Panc1 (cell line): ENCODE data around the gene ZG16. TPM values are rescaled to one million over a fixed set of nuclear protein-coding genes. Genes with fewer than 3 reads are reported as not detected.

ENCODE experiments used
- ATAC-seq: fragments of 200-7000 bp; cut with Tn5 transposase; 2 replicates; pipeline ENCODE4 v1.9.1; 2020; ENCODE audit warnings: mild to moderate bottlenecking, moderate library complexity
- BruUV-seq: library from RNA; stranded (reverse); fragments of 400-500 nt; replicated peaks from 2 replicates; lab custom pipeline; 2021; lab: Mats Ljungman, UMichigan
- CTCF ChIA-PET: fragments of 300-600 bp; sonication (Branson Sonifier 250); formaldehyde crosslinking; loops from one replicate; lab custom pipeline; 2022; ENCODE audit warnings: antibody characterized with exemption; lab: Charles Lee
- POLR2A ChIA-PET: fragments of 300-600 bp; sonication (Branson Sonifier 250); formaldehyde crosslinking; loops from one replicate; lab custom pipeline; 2022; ENCODE audit warnings: antibody characterized with exemption; lab: Charles Lee
- DNase-seq: peaks from one replicate; pipeline ENCODE4 v3.0.0-alpha.2; 2010; ENCODE audit warnings: low read depth, low spot score
- H3K27ac ChIP-seq: 2 replicates; pipeline ENCODE4 v1.5.1; 2011; ENCODE audit warnings: mild to moderate bottlenecking, low read length, inconsistent platforms
- H3K27me3 ChIP-seq: fragments of 200-500 bp; sonication (Bioruptor generic); 2 replicates; pipeline ENCODE4 v1.6.0; 2014; ENCODE audit warnings: low read length, inconsistent platforms; ENCODE audit not compliant: control insufficient read depth, insufficient read depth
- H3K36me3 ChIP-seq: fragments of 200-500 bp; sonication (Bioruptor generic); 2 replicates; pipeline ENCODE4 v1.5.1; 2014; ENCODE audit warnings: inconsistent platforms, mild to moderate bottlenecking, low read length, moderate library complexity; ENCODE audit not compliant: control insufficient read depth, insufficient read depth
- H3K4me1 ChIP-seq: 2 replicates; pipeline ENCODE4 v1.5.1; 2011; ENCODE audit warnings: inconsistent platforms, mild to moderate bottlenecking, low read length, moderate library complexity; ENCODE audit not compliant: control insufficient read depth, insufficient read depth
- H3K4me3 ChIP-seq, 2 experiments: 2 replicates each; pipeline ENCODE4 v1.5.1; 2011 to 2012; ENCODE audit warnings: low read depth in 2 of 2, low read length in 2 of 2, mild to moderate bottlenecking in 2 of 2, inconsistent platforms in 1 of 2, moderate library complexity in 1 of 2
- H3K9me3 ChIP-seq: fragments of 200-500 bp; sonication (Bioruptor generic); 2 replicates; pipeline ENCODE4 v1.5.1; 2014; ENCODE audit warnings: low read depth, mild to moderate bottlenecking, inconsistent platforms, low read length, moderate library complexity; ENCODE audit not compliant: control insufficient read depth, insufficient read depth
- POLR2AphosphoS5 ChIP-seq: IDR thresholded peaks from 2 replicates; pipeline ENCODE4 v1.6.1; 2012; ENCODE audit warnings: mild to moderate bottlenecking, low read depth, low read length, moderate library complexity
- SIN3A ChIP-seq: IDR thresholded peaks from 2 replicates; pipeline ENCODE4 v1.6.1; 2012; ENCODE audit warnings: low read depth, mild to moderate bottlenecking, low read length, moderate library complexity, borderline replicate concordance; ENCODE audit not compliant: insufficient read depth
- TCF7L2 ChIP-seq: IDR thresholded peaks from 2 replicates; pipeline ENCODE4 v1.6.1; 2011; ENCODE audit warnings: mild to moderate bottlenecking, low read depth, low read length, inconsistent platforms
- in situ Hi-C: cut with HindIII; loops from 2 replicates; pipeline ENCODE4 v1.10.0; 2016; ENCODE audit warnings: low sequenced_read_pairs, low pct_unique_long_range_greater_than_20kb
- intact Hi-C: fragments of 100-400 bp; cut with micrococcal nuclease; formaldehyde crosslinking; loops from one replicate; pipeline ENCODE4 v1.10.0; 2022; ENCODE audit not compliant: unreplicated experiment
- total RNA-seq: library from RNA; stranded (reverse); gene quantifications from one replicate; pipeline ENCODE4 v1.2.1, GENCODE V29; 2021; ENCODE audit not compliant: unreplicated experiment
- TF ChIP-seq, protein P1 (sequence below): fragments of 450-650 bp; IDR thresholded peaks from 2 replicates; pipeline ENCODE4 v1.5.1; 2017; ENCODE audit warnings: mild to moderate bottlenecking
- TF ChIP-seq, protein P2 (sequence below), 2 experiments: IDR thresholded peaks; 2 replicates each; pipeline ENCODE4 v1.6.1; 2011 to 2012; ENCODE audit warnings: low read depth in 2 of 2, control low read depth in 1 of 2, low read length in 1 of 2, mild to moderate bottlenecking in 1 of 2, moderate library complexity in 1 of 2; ENCODE audit not compliant: insufficient read depth in 1 of 2

ZG16 gene
- total RNA-seq, 1 experiment from 2014 or later, result not detected

DNA sequence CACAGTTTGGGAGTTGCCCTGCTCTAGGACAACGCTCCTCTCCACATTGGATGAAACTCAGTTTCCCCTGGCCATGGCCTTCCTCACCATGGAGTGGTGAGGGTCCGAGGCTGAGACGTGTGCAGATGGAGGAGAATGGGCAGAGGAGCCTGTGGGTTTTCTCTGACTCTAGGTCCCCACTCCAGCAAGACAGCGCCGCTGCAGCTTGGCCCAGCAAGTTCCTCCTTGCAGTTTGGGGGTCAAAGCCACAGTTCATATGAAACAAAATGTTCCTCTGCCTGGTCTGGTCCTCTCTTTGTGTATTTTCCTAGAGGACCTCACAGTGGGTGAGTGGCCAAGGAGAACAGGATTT, 34.6 kb upstream of the ZG16 start:
- CTCF ChIA-PET, result interaction anchor here (0.7 kb wide), 1 partner anchor 11 kb away, joined by 10 read pairs; no protein-coding TSS in a partner anchor
- no peaks in the 10 kb centered on the region for H3K4me1 ChIP-seq
- in situ Hi-C loops (no loop called here), intact Hi-C loops (no loop called here)
- POLR2A ChIA-PET, result no interaction called here
- no peaks in the 10 kb centered on the region for H3K36me3 ChIP-seq
- H3K27ac ChIP-seq, result no peak overlapping the region
- BruUV-seq, result no TSS peak
- no peak for ATAC-seq
- no peaks in the 10 kb centered on the region for H3K9me3 ChIP-seq
- DNase-seq, result no peak
- H3K4me3 ChIP-seq, result no peak overlapping the region
- TF ChIP-seq, protein P1, sequence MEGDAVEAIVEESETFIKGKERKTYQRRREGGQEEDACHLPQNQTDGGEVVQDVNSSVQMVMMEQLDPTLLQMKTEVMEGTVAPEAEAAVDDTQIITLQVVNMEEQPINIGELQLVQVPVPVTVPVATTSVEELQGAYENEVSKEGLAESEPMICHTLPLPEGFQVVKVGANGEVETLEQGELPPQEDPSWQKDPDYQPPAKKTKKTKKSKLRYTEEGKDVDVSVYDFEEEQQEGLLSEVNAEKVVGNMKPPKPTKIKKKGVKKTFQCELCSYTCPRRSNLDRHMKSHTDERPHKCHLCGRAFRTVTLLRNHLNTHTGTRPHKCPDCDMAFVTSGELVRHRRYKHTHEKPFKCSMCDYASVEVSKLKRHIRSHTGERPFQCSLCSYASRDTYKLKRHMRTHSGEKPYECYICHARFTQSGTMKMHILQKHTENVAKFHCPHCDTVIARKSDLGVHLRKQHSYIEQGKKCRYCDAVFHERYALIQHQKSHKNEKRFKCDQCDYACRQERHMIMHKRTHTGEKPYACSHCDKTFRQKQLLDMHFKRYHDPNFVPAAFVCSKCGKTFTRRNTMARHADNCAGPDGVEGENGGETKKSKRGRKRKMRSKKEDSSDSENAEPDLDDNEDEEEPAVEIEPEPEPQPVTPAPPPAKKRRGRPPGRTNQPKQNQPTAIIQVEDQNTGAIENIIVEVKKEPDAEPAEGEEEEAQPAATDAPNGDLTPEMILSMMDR, result no peak
- TF ChIP-seq POLR2AphosphoS5 (no peak), SIN3A (no peak), TCF7L2 (no peak)
- TF ChIP-seq, protein P2, sequence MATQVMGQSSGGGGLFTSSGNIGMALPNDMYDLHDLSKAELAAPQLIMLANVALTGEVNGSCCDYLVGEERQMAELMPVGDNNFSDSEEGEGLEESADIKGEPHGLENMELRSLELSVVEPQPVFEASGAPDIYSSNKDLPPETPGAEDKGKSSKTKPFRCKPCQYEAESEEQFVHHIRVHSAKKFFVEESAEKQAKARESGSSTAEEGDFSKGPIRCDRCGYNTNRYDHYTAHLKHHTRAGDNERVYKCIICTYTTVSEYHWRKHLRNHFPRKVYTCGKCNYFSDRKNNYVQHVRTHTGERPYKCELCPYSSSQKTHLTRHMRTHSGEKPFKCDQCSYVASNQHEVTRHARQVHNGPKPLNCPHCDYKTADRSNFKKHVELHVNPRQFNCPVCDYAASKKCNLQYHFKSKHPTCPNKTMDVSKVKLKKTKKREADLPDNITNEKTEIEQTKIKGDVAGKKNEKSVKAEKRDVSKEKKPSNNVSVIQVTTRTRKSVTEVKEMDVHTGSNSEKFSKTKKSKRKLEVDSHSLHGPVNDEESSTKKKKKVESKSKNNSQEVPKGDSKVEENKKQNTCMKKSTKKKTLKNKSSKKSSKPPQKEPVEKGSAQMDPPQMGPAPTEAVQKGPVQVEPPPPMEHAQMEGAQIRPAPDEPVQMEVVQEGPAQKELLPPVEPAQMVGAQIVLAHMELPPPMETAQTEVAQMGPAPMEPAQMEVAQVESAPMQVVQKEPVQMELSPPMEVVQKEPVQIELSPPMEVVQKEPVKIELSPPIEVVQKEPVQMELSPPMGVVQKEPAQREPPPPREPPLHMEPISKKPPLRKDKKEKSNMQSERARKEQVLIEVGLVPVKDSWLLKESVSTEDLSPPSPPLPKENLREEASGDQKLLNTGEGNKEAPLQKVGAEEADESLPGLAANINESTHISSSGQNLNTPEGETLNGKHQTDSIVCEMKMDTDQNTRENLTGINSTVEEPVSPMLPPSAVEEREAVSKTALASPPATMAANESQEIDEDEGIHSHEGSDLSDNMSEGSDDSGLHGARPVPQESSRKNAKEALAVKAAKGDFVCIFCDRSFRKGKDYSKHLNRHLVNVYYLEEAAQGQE (IDR thresholded peaks at IDR 0.05; ENCODE audit: insufficient read depth in 1 of 2, low read depth in 2 of 2, low read length in 1 of 2), result no peak
- no peaks in the 10 kb centered on the region for H3K27me3 ChIP-seq

DNA sequence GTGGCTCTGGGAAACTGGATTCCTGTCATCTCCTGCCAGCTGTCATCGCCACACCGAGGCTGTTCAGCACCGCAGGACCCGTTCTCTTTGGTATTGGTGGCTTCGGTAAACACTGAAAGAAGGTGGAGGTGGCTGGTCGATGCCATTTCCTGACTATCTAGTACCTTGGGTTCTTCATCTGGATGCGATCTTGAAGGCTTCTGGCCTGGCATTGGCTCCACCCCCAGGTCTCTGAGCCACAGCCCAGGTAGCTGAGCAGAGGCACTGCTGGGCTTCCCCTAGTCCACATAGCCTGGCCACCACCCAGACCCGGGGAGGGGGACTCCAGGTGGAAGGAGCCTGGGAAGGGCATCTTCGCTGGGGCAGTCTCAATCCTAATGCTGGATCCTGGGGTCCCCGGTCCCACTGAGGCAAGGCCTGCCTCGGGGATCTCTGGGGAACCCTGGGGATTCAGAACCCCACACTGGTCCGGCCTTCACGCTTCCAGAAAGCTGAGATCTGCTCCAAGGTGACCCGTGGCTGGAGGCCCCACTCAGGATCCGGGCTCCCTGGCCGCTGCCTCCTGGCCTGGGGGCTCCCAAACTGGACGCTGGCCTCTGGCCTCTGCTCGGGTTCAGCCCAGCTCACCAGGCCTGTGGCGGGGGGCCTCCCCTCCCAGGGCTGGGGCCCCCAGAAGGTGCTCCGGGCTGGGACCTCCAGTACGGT, 34.1 kb upstream of the ZG16 start:
- no peaks in the 10 kb centered on the region for H3K4me1 ChIP-seq
- ChIA-PET CTCF (interaction anchor here (0.7 kb wide), 1 partner anchor 12 kb away, joined by 10 read pairs; no protein-coding TSS in a partner anchor), POLR2A (no interaction called here)
- H3K27ac ChIP-seq, result no peak overlapping the region
- no peak for ATAC-seq
- in situ Hi-C loops, result no loop called here
- TF ChIP-seq, protein P2 (IDR thresholded peaks at IDR 0.05; ENCODE audit: insufficient read depth in 1 of 2, low read depth in 2 of 2, low read length in 1 of 2), result no peak
- TF ChIP-seq SIN3A (no peak), POLR2AphosphoS5 (no peak), TCF7L2 (no peak)
- TF ChIP-seq, protein P1, result no peak
- no TSS peak for BruUV-seq
- H3K4me3 ChIP-seq, result no peak overlapping the region
- no peaks in the 10 kb centered on the region for H3K36me3 ChIP-seq
- no peaks in the 10 kb centered on the region for H3K27me3 ChIP-seq
- no peak for DNase-seq
- H3K9me3 ChIP-seq, result no peaks in the 10 kb centered on the region
- intact Hi-C loops, result no loop called here
